Mucosa of descending colon (tissue), 3 donors: ENCODE results near the gene TNFRSF6B. TPM values are rescaled to one million over a fixed set of nuclear protein-coding genes. Genes with fewer than 3 reads are reported as not detected.

Source experiments
- ATAC-seq: fragments of 200-7000 bp; cut with Tn5 transposase; one replicate; pipeline ENCODE4 v1.9.1; 2020; ENCODE audit warnings: mild to moderate bottlenecking, moderate library complexity
- DNase-seq, 3 donors: peaks; one replicate each; pipeline ENCODE4 v3.0.0-alpha.2; 2020
- H3K36me3 ChIP-seq: fragments of 200-600 bp; one replicate; pipeline ENCODE4 v1.8.0; 2021; ENCODE audit warnings: low read depth, mild to moderate bottlenecking
- H3K4me1 ChIP-seq: fragments of 200-600 bp; one replicate; pipeline ENCODE4 v1.8.0; 2021; ENCODE audit warnings: low read depth, mild to moderate bottlenecking
- H3K4me3 ChIP-seq: fragments of 200-600 bp; one replicate; pipeline ENCODE4 v1.8.0; 2021; ENCODE audit warnings: mild to moderate bottlenecking
- H3K9me3 ChIP-seq: fragments of 200-600 bp; one replicate; pipeline ENCODE4 v1.8.0; 2021; ENCODE audit warnings: mild to moderate bottlenecking
- CTCF ChIP-seq: fragments of 200-600 bp; IDR thresholded peaks from one replicate; pipeline ENCODE4 v1.8.0; 2022; ENCODE audit warnings: antibody characterized with exemption, mild to moderate bottlenecking
- intact Hi-C, 2 donors: fragments of 100-400 bp; cut with DNase I in 1 of 2; cut with micrococcal nuclease in 1 of 2; formaldehyde crosslinking; loops; one replicate each; pipeline versions ENCODE4 v1.11.0 to v1.11.1; 2022; cut with DNase I, micrococcal nuclease
- total RNA-seq, 3 donors: library from RNA; stranded (reverse); fragmentation: NEBNext Ultra II Directional in 2 of 3; extraction: Animal tissue kit (Norgen Biotek cat#: 25700) in 2 of 3; gene quantifications; one replicate each; pipeline versions ENCODE4 v1.2.1 to v1.2.4, GENCODE V29; 2021 to 2023
- donor health status: DM: no; HTN: no; CAD: no; lungs with moderate emphysema.
- donor health status: DM: no; HTN: no; CAD: no.
- donor health status: DM: no; HTN: yes; CAD: no.

Gene TNFRSF6B
- total RNA-seq, 3 donors from 2014 or later = 19.7 TPM; not detected in 2

GRCh38 chr20:63686094-63686491 is 10.4 kb upstream of the TNFRSF6B start:
- H3K4me1 ChIP-seq = peaks cover 37% of the 10 kb centered on the region

DNA sequence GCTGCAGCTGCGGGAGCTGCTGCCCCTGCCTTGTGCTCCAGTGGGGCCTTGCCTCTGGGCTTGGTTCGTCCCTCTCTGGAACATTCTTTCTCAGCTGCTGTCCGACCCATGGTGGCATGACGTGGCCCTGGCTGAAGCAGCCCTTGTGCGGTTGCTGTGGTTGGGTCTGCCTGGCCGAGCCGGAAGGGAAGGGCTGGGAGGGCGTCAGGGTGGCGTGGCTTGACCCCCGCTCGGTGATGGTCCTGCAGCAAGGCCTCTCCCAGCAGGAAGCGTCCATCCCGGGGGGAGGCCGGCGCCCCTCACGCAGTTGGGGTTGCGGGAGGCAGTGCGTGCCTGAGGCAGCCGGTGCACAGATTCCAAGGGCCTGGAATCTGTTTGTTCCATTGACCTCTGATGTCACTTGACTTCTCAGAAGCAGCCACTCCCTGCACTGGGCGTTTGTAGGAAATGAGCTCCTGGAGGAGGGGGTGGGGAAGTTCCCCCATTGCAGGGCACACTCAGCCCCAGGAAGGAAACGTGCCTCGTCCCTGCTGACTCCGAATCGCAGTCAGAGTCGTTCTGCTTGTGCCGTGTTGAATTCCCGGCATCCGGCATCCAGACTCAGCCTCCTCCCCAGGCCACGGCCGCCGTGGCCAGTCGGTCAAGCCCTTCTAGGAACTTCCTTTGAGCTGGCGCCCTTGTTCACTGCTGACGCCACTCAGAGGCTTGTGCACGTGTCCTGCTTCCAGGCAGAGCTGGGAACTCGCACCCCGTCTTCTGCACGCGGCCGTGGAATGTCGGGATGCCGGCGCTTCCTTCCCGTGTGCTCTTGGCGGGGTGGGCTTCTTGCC is 9.7 kb upstream of the TNFRSF6B start:
- peaks cover 43% of the 10 kb centered on the region for H3K4me1 ChIP-seq
- no peak overlapping the region for H3K4me3 ChIP-seq
- no peaks in the 10 kb centered on the region for H3K9me3 ChIP-seq
- TF ChIP-seq CTCF = no peak
- ATAC-seq = peak; percentile 67
- DNase-seq = peak; percentile 73 to 86 (median 82)
- intact Hi-C loops = no loop called here
- no peaks in the 10 kb centered on the region for H3K36me3 ChIP-seq

More at GRCh38 chr20:63686094-63686491, 10.4 kb upstream of the TNFRSF6B start:
- intact Hi-C loops = no loop called here
- no peak overlapping the region for H3K4me3 ChIP-seq
- no peak for ATAC-seq
- TF ChIP-seq CTCF = no peak
- no peaks in the 10 kb centered on the region for H3K9me3 ChIP-seq
- no peak for DNase-seq
- H3K36me3 ChIP-seq = no peaks in the 10 kb centered on the region

GRCh38 chr20:63687419-63688178 is 8.9 kb upstream of the TNFRSF6B start:
- H3K4me3 ChIP-seq = no peak overlapping the region
- H3K36me3 ChIP-seq = no peaks in the 10 kb centered on the region
- ATAC-seq (no peak), DNase-seq (peak in 2 of 3 donors; percentile 43 to 63)
- H3K9me3 ChIP-seq = no peaks in the 10 kb centered on the region
- peaks cover 49% of the 10 kb centered on the region for H3K4me1 ChIP-seq
- TF ChIP-seq CTCF = no peak
- intact Hi-C loops = no loop called here

- no peaks in the 10 kb centered on the region for H3K36me3 ChIP-seq
- ATAC-seq (no peak), DNase-seq (peak in 1 of 3 donors; percentile 56)
- H3K4me1 ChIP-seq = peaks cover 49% of the 10 kb centered on the region
- intact Hi-C loops = no loop called here
- TF ChIP-seq CTCF = no peak
- H3K4me3 ChIP-seq = no peak overlapping the region
- no peaks in the 10 kb centered on the region for H3K9me3 ChIP-seq
Observed at GRCh38 chr20:63688228-63689045, 8.0 kb upstream of the TNFRSF6B start.
